Mononuclear cell (primary cell): ENCODE measurements around the gene ZC3H13. TPM values are rescaled to one million over a fixed set of nuclear protein-coding genes. Genes with fewer than 3 reads are reported as not detected.

ENCODE experiments used
- H3K27me3 ChIP-seq: 2 replicates; pipeline ENCODE4 v1.6.0; 2011; ENCODE audit warnings: low read length, control low read depth; ENCODE audit not compliant: insufficient read depth
- H3K4me1 ChIP-seq: 2 replicates; pipeline ENCODE4 v1.5.1; 2011; ENCODE audit warnings: mild to moderate bottlenecking, low read length, control low read depth; ENCODE audit not compliant: insufficient read depth
- H3K4me3 ChIP-seq: 2 replicates; pipeline ENCODE4 v1.5.1; 2011; ENCODE audit warnings: mild to moderate bottlenecking, low read length, moderate library complexity
- H3K9me3 ChIP-seq: 2 replicates; pipeline ENCODE4 v1.5.1; 2011; ENCODE audit warnings: low read depth, mild to moderate bottlenecking, control low read depth, low read length
- total RNA-seq: library from RNA; depleted of rRNA; stranded (reverse); fragments of >200 nt; gene quantifications from one replicate; pipeline ENCODE4 v1.2.3, GENCODE V29; 2012

Gene ZC3H13
- total RNA-seq, 1 donor, result 26.8 TPM

DNA sequence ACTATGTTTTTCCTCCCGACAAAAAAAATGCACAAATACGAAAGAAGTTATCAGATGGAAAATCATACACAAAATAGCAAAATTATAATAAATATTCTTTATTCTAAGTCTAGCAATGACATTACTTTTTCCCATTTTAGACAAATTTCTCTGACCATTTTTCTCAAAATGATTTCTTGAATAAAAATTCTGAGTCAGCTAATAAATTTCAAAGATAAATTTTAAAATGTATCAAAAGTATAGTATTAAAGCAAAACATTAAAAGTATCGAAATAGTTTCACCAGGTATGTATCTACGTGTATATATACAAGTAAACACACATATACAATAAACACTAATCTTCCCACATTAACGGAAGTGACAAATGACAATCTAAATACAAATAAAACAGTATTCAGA lies 8.9 kb downstream of the ZC3H13 start:
- Histone ChIP-seq H3K27me3 (no peaks in the 10 kb centered on the region), H3K4me1 (peaks cover 4% of the 10 kb centered on the region), H3K4me3 (no peak overlapping the region), H3K9me3 (no peaks in the 10 kb centered on the region)

GRCh38 chr13:46041419-46041839 lies 11.1 kb downstream of the ZC3H13 start:
- H3K9me3 ChIP-seq, result no peaks in the 10 kb centered on the region
- no peak overlapping the region for H3K4me3 ChIP-seq
- H3K4me1 ChIP-seq, result no peaks in the 10 kb centered on the region
- H3K27me3 ChIP-seq, result no peaks in the 10 kb centered on the region

DNA sequence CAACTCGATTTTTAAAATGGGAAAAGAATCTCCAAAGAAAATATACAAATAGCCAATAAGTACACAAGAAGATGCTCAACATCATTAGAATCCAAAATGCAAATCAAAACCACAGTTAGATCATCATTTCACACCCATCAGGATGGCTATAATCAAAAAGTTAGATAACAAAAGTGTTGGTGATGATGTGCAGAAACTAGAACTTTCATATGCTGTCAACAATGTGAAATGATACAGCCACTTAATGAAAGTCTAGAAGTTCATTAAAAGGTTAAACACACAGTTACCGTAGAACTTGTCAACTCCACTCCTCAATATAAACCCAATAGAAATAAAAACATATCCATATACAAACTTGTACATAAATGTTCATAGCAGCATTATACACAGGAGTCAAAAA lies 11.8 kb downstream of the ZC3H13 start:
- no peak overlapping the region for H3K4me3 ChIP-seq
- H3K27me3 ChIP-seq, result no peaks in the 10 kb centered on the region
- H3K4me1 ChIP-seq, result no peaks in the 10 kb centered on the region
- no peaks in the 10 kb centered on the region for H3K9me3 ChIP-seq

DNA sequence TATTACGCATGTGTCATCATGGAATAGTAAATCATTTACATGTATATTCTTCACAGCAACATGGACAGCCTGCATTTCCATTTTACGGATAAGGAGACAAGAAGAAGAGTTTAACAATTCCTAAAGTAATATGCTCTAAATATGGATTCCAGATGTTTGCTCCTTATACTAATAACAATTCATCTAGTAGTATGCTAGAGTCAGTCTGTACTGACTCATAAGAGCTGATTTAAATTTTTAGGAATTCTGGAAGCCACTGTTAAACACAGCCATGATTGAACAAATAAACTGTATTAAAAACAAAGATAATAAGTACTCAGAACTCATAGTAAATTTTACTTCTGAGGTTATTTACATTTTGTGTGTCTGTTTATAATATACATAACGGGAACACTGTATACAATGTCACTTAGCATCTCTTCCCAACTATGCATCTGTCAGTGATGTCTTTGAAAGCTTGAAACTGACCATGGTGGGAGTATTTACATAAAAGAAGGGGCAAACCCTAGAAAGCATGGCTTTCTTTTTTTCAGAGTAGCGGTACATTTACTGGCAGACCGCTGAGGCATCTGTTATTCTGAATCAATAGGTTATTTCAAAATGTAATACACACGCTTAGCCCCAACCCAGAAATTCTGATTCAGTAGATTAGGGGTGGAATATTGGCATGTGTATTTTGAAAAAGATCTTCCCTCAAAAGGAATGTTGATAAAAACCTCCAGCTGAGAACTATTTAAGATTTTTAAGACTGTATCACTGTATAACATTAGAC lies 12.9 kb downstream of the ZC3H13 start:
- Histone ChIP-seq H3K4me3 (no peak overlapping the region), H3K4me1 (no peaks in the 10 kb centered on the region), H3K9me3 (no peaks in the 10 kb centered on the region), H3K27me3 (no peaks in the 10 kb centered on the region)

DNA sequence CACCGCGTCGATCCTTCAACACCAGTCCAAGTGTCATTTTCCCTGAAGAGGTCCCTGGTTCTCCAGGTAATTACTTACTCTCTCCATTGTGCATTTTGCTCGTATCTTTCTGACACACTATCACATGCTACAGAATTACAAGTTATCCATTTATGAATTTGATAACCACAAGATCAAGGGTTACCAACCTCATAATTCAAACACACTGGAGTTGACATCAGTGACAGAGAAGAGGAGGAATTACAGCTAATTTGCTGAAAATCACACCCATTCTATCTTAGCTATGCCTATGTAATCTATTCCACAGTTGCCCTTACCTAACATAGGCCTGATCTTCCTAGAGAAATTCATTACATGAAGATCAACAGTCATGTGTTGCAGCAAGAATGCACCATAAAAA lies 14.2 kb downstream of the ZC3H13 start:
- Histone ChIP-seq H3K4me3 (no peak overlapping the region), H3K4me1 (no peaks in the 10 kb centered on the region), H3K27me3 (no peaks in the 10 kb centered on the region), H3K9me3 (no peaks in the 10 kb centered on the region)

GRCh38 chr13:46035066-46035465 lies 17.5 kb downstream of the ZC3H13 start:
- H3K9me3 ChIP-seq, result peaks cover 16% of the 10 kb centered on the region
- H3K4me1 ChIP-seq, result no peaks in the 10 kb centered on the region
- no peaks in the 10 kb centered on the region for H3K27me3 ChIP-seq
- no peak overlapping the region for H3K4me3 ChIP-seq

DNA sequence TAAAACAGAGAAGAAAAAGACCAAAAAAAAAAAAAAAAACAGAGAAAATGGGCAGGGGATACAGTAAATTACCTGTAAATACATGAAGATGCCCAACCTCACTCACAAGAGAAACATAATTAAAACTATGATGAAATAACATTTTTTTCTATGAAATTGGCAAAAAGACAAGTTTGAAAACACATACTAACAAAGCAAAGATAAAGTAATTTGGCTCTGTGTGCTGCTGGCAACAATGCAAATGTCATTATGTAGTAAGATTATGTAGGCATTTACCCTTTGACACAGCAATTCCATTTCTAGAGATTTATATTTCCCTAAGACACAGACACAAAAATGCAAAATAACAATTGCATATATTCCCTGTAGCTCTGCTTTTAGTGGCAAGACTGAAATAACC lies 20.2 kb downstream of the ZC3H13 start:
- H3K4me1 ChIP-seq, result no peaks in the 10 kb centered on the region
- peaks cover 19% of the 10 kb centered on the region for H3K9me3 ChIP-seq
- H3K4me3 ChIP-seq, result no peak overlapping the region
- H3K27me3 ChIP-seq, result no peaks in the 10 kb centered on the region

GRCh38 chr13:46031581-46032263 lies 20.8 kb downstream of the ZC3H13 start:
- H3K9me3 ChIP-seq, result peaks cover 19% of the 10 kb centered on the region
- no peak overlapping the region for H3K4me3 ChIP-seq
- H3K27me3 ChIP-seq, result no peaks in the 10 kb centered on the region
- no peaks in the 10 kb centered on the region for H3K4me1 ChIP-seq

GRCh38 chr13:46025157-46025556 lies 27.4 kb downstream of the ZC3H13 start:
- Histone ChIP-seq H3K4me3 (no peak overlapping the region), H3K4me1 (no peaks in the 10 kb centered on the region), H3K9me3 (peaks cover 4% of the 10 kb centered on the region), H3K27me3 (no peaks in the 10 kb centered on the region)

DNA sequence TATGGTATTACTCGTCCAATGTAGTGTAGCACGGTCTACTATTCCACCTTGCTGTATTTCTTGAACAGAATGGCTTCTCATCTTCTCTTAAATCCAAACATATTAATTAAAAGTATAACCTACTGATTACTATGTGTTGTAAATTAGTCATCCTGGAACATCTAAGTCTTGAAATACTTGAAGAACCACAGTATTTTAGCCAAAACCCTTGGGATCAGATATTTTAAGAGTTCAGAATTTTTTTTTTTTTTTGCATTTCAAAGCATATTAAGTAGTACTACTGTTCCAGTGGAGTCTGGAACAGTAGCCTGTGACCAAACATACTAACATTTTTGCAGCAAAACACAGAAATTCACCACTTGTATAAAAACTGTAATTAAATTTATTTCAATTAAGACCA lies 30.1 kb downstream of the ZC3H13 start:
- H3K4me1 ChIP-seq, result no peaks in the 10 kb centered on the region
- H3K9me3 ChIP-seq, result no peaks in the 10 kb centered on the region

GRCh38 chr13:46016216-46016615 lies 36.3 kb downstream of the ZC3H13 start:
- H3K4me3 ChIP-seq, result no peak overlapping the region
- H3K9me3 ChIP-seq, result no peaks in the 10 kb centered on the region
- no peaks in the 10 kb centered on the region for H3K27me3 ChIP-seq
- H3K4me1 ChIP-seq, result no peaks in the 10 kb centered on the region

More for the DNA sequence above, 30.1 kb downstream of the ZC3H13 start:
- H3K27me3 ChIP-seq, result no peaks in the 10 kb centered on the region
- no peak overlapping the region for H3K4me3 ChIP-seq

GRCh38 chr13:46015366-46015765 lies 37.2 kb downstream of the ZC3H13 start:
- Histone ChIP-seq H3K9me3 (no peaks in the 10 kb centered on the region), H3K4me1 (no peaks in the 10 kb centered on the region)

GRCh38 chr13:46012404-46012803 lies 40.1 kb downstream of the ZC3H13 start:
- H3K4me3 ChIP-seq, result no peak overlapping the region
- no peaks in the 10 kb centered on the region for H3K4me1 ChIP-seq
- H3K9me3 ChIP-seq, result no peaks in the 10 kb centered on the region
- H3K27me3 ChIP-seq, result no peaks in the 10 kb centered on the region

More at GRCh38 chr13:46015366-46015765, 37.2 kb downstream of the ZC3H13 start:
- Histone ChIP-seq H3K27me3 (no peaks in the 10 kb centered on the region), H3K4me3 (no peak overlapping the region)

GRCh38 chr13:46010148-46010547 lies 42.4 kb downstream of the ZC3H13 start:
- H3K4me3 ChIP-seq, result no peak overlapping the region
- no peaks in the 10 kb centered on the region for H3K27me3 ChIP-seq
- H3K4me1 ChIP-seq, result no peaks in the 10 kb centered on the region
- no peaks in the 10 kb centered on the region for H3K9me3 ChIP-seq

DNA sequence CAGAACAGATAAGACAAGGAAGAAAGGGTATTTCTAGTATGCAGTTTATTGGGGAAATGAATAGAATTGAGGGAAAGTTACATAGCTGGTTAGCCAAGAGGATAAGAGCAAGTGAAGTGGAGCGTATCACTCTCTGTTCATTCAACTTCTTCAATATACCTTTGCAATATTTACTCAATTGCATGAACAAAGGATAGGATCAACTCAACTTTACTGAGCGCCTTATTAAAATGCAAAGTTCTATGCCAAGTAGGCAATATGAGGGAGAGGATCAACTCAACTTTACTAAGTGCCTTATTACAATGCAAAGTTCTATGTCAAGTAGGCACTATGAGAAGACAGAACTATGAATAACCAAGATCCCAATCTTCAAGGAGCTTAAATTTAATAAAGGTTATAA lies 43.9 kb downstream of the ZC3H13 start:
- H3K4me1 ChIP-seq, result no peaks in the 10 kb centered on the region
- H3K4me3 ChIP-seq, result no peak overlapping the region
- no peaks in the 10 kb centered on the region for H3K9me3 ChIP-seq
- H3K27me3 ChIP-seq, result no peaks in the 10 kb centered on the region
